Stimulated activated CD8-positive, alpha-beta memory T cell treated with anti-CD3 and anti-CD28 coated beads, Interleukin-15, amount 100 ng/mL, for 24 hours (primary cell): ENCODE data around the gene HDAC8.
"Not testable (repeated sequence)": the region's sequence is repeated elsewhere in the genome, so short reads cannot be mapped to it uniquely, and the experiment has no call there.

Experiments
- DNase-seq: peaks from one replicate; pipeline ENCODE4 v3.0.0-alpha.2; 2020; ENCODE audit warnings: low read depth

HDAC8 gene

GRCh38 chrX:72532366-72532765 lies 40.3 kb downstream of the HDAC8 start:
- no peak for DNase-seq

- no peak for DNase-seq
These were observed 45.8 kb downstream of the HDAC8 start for GRCh38 chrX:72526534-72527508.

- DNase-seq = no peak
These were observed 73.9 kb downstream of the HDAC8 start for GRCh38 chrX:72498782-72499181.

- DNase-seq = no peak
These were observed 77.6 kb downstream of the HDAC8 start for GRCh38 chrX:72495046-72495445.

GRCh38 chrX:72492499-72492898 lies 80.1 kb downstream of the HDAC8 start:
- no peak for DNase-seq

- not testable (repeated sequence) for DNase-seq
These were observed 82.4 kb downstream of the HDAC8 start for GRCh38 chrX:72490221-72490620.

- DNase-seq = no peak
These were observed 85.0 kb downstream of the HDAC8 start for GRCh38 chrX:72487661-72488060.

GRCh38 chrX:72479324-72480274 lies 93.0 kb downstream of the HDAC8 start:
- DNase-seq = no peak

- DNase-seq = no peak
These were observed 93.8 kb downstream of the HDAC8 start for GRCh38 chrX:72478853-72479252.

- no peak for DNase-seq
These were observed 94.3 kb downstream of the HDAC8 start for GRCh38 chrX:72478351-72478750.

GRCh38 chrX:72477781-72478181 lies 94.9 kb downstream of the HDAC8 start:
- DNase-seq = no peak

GRCh38 chrX:72477376-72477775 lies 95.3 kb downstream of the HDAC8 start:
- DNase-seq = no peak

GRCh38 chrX:72475952-72476668 lies 96.5 kb downstream of the HDAC8 start:
- DNase-seq = no peak

GRCh38 chrX:72475338-72475737 lies 97.3 kb downstream of the HDAC8 start:
- no peak for DNase-seq

GRCh38 chrX:72470532-72471223 lies 102.0 kb downstream of the HDAC8 start:
- DNase-seq = no peak

- no peak for DNase-seq
These were observed 102.5 kb downstream of the HDAC8 start for GRCh38 chrX:72470117-72470516.

- no peak for DNase-seq
These were observed 104.0 kb downstream of the HDAC8 start for GRCh38 chrX:72468607-72469006.

- no peak for DNase-seq
These were observed 105.5 kb downstream of the HDAC8 start for GRCh38 chrX:72467135-72467534.

GRCh38 chrX:72466493-72466892 lies 106.2 kb downstream of the HDAC8 start:
- DNase-seq = no peak

- DNase-seq = no peak
These were observed 106.8 kb downstream of the HDAC8 start for GRCh38 chrX:72465889-72466288.

- no peak for DNase-seq
These were observed 110.9 kb downstream of the HDAC8 start for GRCh38 chrX:72461766-72462165.
